K562 (cell line): ENCODE measurements around the gene NBDY. TPM values are rescaled to one million over a fixed set of nuclear protein-coding genes. Genes with fewer than 3 reads are reported as not detected.

Experiments
- polyA plus RNA-seq, 8 experiments: library from polyadenylated mRNA; depleted of rRNA in 4 of 8; stranded (reverse) in 5 of 8; unstranded in 3 of 8; fragments of >200 nt; fragmentation: Nextera tagmentation in 2 of 8; fragmentation: Illumina TruSeq in 1 of 8; extraction: Ambion mirVana in 2 of 8; extraction: Trizol in 1 of 8; gene quantifications; 2 replicates each; pipeline versions ENCODE4 v1.2.1 to v1.2.3, GENCODE V29; 2011 to 2014; ENCODE audit warnings: inconsistent platforms in 1 of 8, missing spikeins in 1 of 8
- total RNA-seq, 7 experiments: library from RNA; depleted of rRNA in 6 of 7; stranded (reverse); fragments of >200 nt in 6 of 7; fragmentation: Illumina TruSeq in 2 of 7; extraction: Trizol in 2 of 7; gene quantifications; 2 replicates each; pipeline versions ENCODE4 v1.2.1 to v1.2.3, GENCODE V29; 2011 to 2021; ENCODE audit warnings: low replicate concordance in 1 of 7
- TF ChIP-seq, protein P1 (sequence below), 2 experiments: fragments of 450-650 bp; IDR thresholded peaks; 2 replicates each; pipeline ENCODE4 v1.6.1; 2016; ENCODE audit warnings: mild to moderate bottlenecking in 2 of 2, borderline replicate concordance in 1 of 2, low read depth in 1 of 2, moderate library complexity in 1 of 2

NBDY gene
- total and polyA plus RNA-seq, 9 of the 15 experiments (the other 6 are each of a cell fraction or from before 2014, with no cell fraction given), result 1.00 to 24.7 (median 7.0) TPM

DNA sequence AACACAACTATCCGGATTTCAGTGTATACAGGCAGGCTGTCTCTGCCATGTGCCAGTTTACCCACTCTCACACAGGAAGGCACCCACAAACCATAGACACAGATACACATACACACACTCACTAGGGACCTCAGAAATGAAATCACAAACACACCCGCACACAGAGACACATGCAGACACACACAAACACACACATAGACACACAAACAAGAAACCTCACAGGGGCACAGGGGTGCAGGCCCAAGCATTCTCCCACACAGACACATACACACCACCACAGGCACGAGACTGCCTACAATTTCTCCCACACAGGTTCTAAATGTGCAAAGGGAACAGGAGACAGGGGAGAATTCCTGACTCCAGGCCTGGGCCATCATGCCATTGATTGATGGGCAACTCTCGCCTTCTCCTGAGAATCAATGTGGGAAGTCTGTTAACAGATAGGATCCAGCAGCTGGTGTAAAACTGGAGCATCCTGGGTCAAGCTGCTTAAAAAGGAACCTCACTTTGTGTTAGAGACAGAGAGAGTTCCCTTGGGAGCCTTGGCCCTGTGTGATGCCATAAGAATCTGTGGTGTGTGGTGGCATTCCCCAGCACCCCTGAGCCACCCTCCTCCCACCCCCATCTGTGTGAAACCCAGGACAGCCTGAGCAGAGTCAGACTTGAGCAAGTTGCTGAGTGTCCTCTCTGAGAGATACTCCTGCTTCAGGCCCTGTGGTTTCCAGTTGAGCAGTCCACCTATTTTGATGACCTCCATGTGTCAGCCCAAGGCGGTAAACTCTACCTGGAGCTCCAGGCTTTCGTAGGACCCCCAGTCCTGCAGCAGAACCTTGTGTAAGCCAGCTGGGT, 33.9 kb downstream of the NBDY start (continued):
- TF ChIP-seq, protein P1, sequence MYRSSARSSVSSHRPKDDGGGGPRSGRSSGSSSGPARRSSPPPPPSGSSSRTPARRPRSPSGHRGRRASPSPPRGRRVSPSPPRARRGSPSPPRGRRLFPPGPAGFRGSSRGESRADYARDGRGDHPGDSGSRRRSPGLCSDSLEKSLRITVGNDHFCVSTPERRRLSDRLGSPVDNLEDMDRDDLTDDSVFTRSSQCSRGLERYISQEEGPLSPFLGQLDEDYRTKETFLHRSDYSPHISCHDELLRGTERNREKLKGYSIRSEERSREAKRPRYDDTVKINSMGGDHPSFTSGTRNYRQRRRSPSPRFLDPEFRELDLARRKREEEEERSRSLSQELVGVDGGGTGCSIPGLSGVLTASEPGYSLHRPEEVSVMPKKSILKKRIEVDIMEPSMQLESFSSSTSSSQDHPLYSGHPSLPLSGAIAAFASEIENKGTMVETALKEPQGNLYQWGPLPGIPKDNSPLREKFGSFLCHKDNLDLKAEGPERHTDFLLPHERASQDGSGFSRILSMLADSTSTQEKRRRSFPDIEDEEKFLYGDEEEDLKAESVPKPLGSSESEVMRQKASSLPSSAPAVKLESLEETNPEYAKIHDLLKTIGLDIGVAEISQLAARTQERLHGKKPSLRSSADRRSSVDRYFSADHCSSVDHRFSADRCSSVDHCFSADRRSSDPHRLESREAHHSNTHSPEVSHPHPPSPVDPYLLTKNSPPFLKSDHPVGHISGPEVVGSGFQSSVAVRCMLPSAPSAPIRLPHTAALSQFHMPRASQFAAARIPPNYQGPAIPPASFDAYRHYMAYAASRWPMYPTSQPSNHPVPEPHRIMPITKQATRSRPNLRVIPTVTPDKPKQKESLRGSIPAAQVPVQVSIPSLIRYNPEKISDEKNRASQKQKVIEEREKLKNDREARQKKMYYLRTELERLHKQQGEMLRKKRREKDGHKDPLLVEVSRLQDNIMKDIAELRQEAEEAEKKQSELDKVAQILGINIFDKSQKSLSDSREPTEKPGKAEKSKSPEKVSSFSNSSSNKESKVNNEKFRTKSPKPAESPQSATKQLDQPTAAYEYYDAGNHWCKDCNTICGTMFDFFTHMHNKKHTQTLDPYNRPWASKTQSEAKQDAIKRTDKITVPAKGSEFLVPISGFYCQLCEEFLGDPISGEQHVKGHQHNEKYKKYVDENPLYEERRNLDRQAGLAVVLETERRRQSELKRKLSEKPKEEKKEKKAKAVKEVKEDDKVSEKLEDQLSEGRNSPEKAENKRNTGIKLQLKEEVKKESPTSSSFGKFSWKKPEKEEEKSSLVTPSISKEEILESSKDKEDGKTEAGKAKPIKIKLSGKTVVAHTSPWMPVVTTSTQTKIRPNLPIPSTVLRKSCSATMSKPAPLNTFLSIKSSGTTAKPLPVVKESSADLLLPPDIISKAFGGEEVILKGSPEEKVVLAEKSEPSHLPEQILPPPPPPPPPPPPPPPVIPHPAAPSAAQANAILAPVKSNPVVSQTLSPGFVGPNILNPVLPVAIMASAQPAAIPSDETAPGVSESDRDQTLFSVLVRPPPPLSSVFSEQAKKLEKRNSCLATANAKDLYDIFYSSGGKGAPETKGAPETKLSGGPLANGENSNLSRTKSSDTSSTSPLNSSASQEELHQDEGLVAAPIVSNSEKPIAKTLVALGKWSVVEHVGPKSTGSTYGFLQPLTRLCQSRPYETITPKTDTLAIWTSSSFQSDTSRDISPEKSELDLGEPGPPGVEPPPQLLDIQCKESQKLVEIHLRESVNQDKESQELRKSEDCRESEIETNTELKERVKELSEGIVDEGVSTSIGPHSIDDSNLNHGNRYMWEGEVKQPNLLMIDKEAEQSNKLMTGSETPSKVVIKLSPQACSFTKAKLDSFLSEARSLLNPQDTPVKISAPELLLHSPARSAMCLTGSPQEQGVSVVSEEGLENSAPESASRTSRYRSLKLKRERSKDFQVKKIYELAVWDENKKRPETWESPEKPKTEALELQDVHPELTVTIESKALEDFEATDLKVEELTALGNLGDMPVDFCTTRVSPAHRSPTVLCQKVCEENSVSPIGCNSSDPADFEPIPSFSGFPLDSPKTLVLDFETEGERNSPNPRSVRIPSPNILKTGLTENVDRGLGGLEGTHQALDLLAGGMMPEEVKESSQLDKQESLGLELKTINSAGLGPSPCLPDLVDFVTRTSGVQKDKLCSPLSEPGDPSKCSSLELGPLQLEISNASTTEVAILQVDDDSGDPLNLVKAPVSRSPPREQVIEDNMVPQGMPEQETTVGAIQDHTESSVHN (IDR thresholded peaks at IDR 0.05; ENCODE audit: borderline replicate concordance in 1 of 2, low read depth in 1 of 2), result no peak
